ENCODE data around the gene ERFL.

Gene ERFL

DNA sequence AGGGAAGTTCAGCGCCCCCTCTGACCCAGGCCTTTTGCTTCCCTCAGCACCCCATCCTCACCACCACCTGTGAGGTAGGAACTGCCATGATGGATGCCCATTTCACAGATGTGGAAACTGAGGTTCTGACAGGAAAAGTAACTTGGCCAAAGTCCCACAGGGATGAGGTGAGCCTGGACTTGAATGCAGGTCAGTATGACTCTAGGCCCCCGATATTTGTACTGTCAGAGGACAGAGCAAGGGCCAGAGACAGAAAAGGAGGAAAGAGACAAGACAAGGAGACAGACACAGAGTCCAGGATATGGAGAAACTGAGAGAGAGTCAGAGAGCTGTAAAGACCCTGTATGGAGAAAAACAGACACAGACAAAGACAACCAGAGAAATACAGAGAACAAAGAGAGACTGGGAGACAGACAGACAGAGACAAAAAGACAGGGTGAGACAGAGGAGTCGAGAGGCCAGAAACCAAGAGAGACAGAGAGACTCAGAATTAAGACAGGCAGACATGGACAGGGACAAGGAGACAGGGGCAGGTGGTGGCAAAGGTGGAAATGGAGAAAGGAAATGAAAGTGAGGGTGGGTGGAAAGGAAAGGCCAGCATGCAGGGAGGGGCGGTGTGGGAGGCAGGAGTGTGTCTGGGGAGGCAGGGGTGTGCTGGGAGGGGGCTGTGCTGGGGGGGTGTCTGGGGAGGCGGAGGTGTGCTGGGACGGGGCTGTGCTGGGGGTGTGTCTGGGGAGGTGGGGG, 5.0 kb downstream of the ERFL start (continued):
- TF ChIP-seq, protein P1, sequence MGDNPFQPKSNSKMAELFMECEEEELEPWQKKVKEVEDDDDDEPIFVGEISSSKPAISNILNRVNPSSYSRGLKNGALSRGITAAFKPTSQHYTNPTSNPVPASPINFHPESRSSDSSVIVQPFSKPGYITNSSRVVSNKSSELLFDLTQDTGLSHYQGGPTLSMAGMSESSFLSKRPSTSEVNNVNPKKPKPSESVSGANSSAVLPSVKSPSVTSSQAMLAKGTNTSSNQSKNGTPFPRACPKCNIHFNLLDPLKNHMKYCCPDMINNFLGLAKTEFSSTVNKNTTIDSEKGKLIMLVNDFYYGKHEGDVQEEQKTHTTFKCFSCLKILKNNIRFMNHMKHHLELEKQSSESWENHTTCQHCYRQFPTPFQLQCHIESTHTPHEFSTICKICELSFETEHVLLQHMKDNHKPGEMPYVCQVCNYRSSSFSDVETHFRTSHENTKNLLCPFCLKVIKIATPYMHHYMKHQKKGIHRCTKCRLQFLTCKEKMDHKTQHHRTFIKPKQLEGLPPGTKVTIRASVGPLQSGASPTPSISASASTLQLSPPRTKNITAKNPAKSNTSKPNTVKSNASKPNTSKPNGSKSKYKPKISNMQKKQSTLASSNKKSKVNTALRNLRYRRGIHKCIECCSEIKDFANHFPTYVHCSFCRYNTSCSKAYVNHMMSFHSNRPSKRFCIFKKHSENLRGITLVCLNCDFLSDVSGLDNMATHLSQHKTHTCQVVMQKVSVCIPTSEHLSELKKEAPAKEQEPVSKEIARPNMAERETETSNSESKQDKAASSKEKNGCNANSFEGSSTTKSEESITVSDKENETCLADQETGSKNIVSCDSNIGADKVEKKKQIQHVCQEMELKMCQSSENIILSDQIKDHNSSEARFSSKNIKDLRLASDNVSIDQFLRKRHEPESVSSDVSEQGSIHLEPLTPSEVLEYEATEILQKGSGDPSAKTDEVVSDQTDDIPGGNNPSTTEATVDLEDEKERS (tag by site-specific recombination; IDR thresholded peaks at IDR 0.05), result peak; percentile 30; the same call in 1 of the 2 replicates
- TF ChIP-seq ZNF785 (tag by site-specific recombination; IDR thresholded peaks at IDR 0.05), result no peak
- TF ChIP-seq ZNF792 (tag by site-specific recombination; IDR thresholded peaks at IDR 0.05), result 0 out of 2 replicates have a peak, but pooled peaks have one; percentile 11
- TF ChIP-seq ZNF596 (tag by site-specific recombination; IDR thresholded peaks at IDR 0.05), result no peak
- TF ChIP-seq, protein P2, sequence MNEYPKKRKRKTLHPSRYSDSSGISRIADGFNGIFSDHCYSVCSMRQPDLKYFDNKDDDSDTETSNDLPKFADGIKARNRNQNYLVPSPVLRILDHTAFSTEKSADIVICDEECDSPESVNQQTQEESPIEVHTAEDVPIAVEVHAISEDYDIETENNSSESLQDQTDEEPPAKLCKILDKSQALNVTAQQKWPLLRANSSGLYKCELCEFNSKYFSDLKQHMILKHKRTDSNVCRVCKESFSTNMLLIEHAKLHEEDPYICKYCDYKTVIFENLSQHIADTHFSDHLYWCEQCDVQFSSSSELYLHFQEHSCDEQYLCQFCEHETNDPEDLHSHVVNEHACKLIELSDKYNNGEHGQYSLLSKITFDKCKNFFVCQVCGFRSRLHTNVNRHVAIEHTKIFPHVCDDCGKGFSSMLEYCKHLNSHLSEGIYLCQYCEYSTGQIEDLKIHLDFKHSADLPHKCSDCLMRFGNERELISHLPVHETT (tag by site-specific recombination; IDR thresholded peaks at IDR 0.05), result no peak
- no peak for TF ChIP-seq ZNF529 (tag by site-specific recombination; IDR thresholded peaks at IDR 0.05; ENCODE audit: insufficient replicate concordance)
- no peak for TF ChIP-seq ZNF677 (tag by site-specific recombination; IDR thresholded peaks at IDR 0.05)
- peak; percentile 60 for TF ChIP-seq GLIS1 (tag by site-specific recombination; IDR thresholded peaks at IDR 0.05)
- TF ChIP-seq ZBTB48 (tag by site-specific recombination; IDR thresholded peaks at IDR 0.05), result no peak
- no peak for TF ChIP-seq ZNF544 (tag by site-specific recombination; IDR thresholded peaks at IDR 0.05)
- TF ChIP-seq ZNF548 (tag by site-specific recombination; IDR thresholded peaks at IDR 0.05), result no peak
- TF ChIP-seq ZNF76 (tag by site-specific recombination; IDR thresholded peaks at IDR 0.05; ENCODE audit: borderline replicate concordance, low read depth), result no peak
- TF ChIP-seq ZEB2 (tag by site-specific recombination; IDR thresholded peaks at IDR 0.05), result no peak
- no peak for TF ChIP-seq OVOL3 (tag by site-specific recombination; IDR thresholded peaks at IDR 0.05)
- TF ChIP-seq ZNF654 (tag by site-specific recombination; IDR thresholded peaks at IDR 0.05; ENCODE audit: low read depth), result no peak
- TF ChIP-seq ZNF558 (tag by site-specific recombination; IDR thresholded peaks at IDR 0.05), result no peak
- TF ChIP-seq ZNF624 (tag by site-specific recombination; IDR thresholded peaks at IDR 0.05), result no peak
- TF ChIP-seq ZSCAN16 (tag by site-specific recombination; IDR thresholded peaks at IDR 0.05), result no peak
- TF ChIP-seq BCL11A (tag by site-specific recombination; IDR thresholded peaks at IDR 0.05; ENCODE audit: low read depth), result no peak
- no peak for TF ChIP-seq ZBTB1 (tag by site-specific recombination; IDR thresholded peaks at IDR 0.05)
- no peak for TF ChIP-seq BCL11B (tag by site-specific recombination; IDR thresholded peaks at IDR 0.05; ENCODE audit: low read depth)
- no peak for TF ChIP-seq ZNF174 (tag by site-specific recombination; IDR thresholded peaks at IDR 0.05)
- TF ChIP-seq, protein P3, sequence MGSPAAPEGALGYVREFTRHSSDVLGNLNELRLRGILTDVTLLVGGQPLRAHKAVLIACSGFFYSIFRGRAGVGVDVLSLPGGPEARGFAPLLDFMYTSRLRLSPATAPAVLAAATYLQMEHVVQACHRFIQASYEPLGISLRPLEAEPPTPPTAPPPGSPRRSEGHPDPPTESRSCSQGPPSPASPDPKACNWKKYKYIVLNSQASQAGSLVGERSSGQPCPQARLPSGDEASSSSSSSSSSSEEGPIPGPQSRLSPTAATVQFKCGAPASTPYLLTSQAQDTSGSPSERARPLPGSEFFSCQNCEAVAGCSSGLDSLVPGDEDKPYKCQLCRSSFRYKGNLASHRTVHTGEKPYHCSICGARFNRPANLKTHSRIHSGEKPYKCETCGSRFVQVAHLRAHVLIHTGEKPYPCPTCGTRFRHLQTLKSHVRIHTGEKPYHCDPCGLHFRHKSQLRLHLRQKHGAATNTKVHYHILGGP (tag by site-specific recombination; IDR thresholded peaks at IDR 0.05), result no peak
- TF ChIP-seq, protein P4, sequence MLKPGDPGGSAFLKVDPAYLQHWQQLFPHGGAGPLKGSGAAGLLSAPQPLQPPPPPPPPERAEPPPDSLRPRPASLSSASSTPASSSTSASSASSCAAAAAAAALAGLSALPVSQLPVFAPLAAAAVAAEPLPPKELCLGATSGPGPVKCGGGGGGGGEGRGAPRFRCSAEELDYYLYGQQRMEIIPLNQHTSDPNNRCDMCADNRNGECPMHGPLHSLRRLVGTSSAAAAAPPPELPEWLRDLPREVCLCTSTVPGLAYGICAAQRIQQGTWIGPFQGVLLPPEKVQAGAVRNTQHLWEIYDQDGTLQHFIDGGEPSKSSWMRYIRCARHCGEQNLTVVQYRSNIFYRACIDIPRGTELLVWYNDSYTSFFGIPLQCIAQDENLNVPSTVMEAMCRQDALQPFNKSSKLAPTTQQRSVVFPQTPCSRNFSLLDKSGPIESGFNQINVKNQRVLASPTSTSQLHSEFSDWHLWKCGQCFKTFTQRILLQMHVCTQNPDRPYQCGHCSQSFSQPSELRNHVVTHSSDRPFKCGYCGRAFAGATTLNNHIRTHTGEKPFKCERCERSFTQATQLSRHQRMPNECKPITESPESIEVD (tag by site-specific recombination; IDR thresholded peaks at IDR 0.05), result no peak
- TF ChIP-seq, protein P5, sequence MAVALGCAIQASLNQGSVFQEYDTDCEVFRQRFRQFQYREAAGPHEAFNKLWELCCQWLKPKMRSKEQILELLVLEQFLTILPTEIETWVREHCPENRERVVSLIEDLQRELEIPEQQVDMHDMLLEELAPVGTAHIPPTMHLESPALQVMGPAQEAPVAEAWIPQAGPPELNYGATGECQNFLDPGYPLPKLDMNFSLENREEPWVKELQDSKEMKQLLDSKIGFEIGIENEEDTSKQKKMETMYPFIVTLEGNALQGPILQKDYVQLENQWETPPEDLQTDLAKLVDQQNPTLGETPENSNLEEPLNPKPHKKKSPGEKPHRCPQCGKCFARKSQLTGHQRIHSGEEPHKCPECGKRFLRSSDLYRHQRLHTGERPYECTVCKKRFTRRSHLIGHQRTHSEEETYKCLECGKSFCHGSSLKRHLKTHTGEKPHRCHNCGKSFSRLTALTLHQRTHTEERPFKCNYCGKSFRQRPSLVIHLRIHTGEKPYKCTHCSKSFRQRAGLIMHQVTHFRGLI (tag by site-specific recombination; IDR thresholded peaks at IDR 0.05), result no peak
- no peak for TF ChIP-seq YY1 (tag by site-specific recombination; IDR thresholded peaks at IDR 0.05)
- TF ChIP-seq MEIS1 (CRISPR knock-in tag; IDR thresholded peaks at IDR 0.05; ENCODE audit: borderline replicate concordance), result no peak
- TF ChIP-seq ZNF138 (tag by site-specific recombination; IDR thresholded peaks at IDR 0.05; ENCODE audit: borderline replicate concordance), result no peak
- TF ChIP-seq ZFP69B (tag by site-specific recombination; IDR thresholded peaks at IDR 0.05), result no peak
- TF ChIP-seq ZNF175 (tag by site-specific recombination; IDR thresholded peaks at IDR 0.05), result no peak
- TF ChIP-seq ZNF530 (tag by site-specific recombination; IDR thresholded peaks at IDR 0.05; ENCODE audit: low read depth), result no peak
- TF ChIP-seq ZNF416 (tag by site-specific recombination; IDR thresholded peaks at IDR 0.05), result no peak
